Mesenteric fat pad (tissue), 1 donor: Measurements from ENCODE around the gene SLC6A18. TPM values are rescaled to one million over a fixed set of nuclear protein-coding genes. Genes with fewer than 3 reads are reported as not detected.

Experiments used
- DNase-seq: peaks from one replicate; pipeline ENCODE4 v3.0.0-alpha.2; 2020; ENCODE audit warnings: low spot score
- long read RNA-seq: library from polyadenylated mRNA; unstranded; transcript quantifications from one replicate; pipeline ENCODE4 v2.0.0, GENCODE V29; 2020
- total RNA-seq: library from RNA; stranded (reverse); fragmentation: NEBNext Ultra II Directional; extraction: Animal tissue kit (Norgen Biotek cat#: 25700); gene quantifications from one replicate; pipeline ENCODE4 v1.2.1, GENCODE V29; 2021
- donor health status: DM: yes; HTN: yes; CAD: no.

Gene SLC6A18
- total RNA-seq, result not detected
- long read RNA-seq, result 0 reads

- no peak for DNase-seq
Measured at GRCh38 chr5:1225081-1225480, at the start of gene SLC6A18. SLC6A18 (plus strand) TSS chr5:1225381; CDS start chr5:1225478, 97 bp downstream.

DNA sequence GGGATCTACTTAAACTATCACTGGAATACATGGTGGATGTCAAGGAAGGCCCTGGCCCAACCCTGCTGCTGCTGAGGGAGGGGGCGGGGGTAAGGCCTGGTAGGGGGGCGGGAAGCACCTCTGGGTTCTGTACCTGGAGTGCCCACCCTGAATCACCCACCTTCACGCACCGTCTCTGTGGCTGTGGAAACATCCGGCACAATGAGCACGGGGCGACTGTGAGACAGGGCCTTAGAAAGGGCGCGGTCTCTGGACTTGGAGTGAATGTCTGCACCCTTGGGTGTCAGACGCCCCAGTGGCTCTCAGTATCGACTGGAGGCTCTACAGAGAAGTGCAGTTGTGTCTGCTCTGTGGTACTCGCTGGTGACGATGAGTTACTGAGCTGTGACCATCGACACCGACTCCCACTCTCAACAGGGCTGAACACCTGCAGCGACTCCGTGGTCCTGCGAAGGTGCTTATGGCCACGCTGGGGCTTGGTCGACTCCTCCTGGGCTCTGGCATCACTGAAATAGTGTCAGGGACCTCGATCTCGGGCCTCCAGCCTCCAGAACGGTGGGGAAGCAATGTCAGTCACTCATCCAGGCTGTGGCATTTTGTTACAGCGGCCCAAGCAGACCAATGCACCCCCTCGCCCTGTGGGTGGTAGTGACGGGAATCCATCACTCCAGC, 49.2 kb upstream of the SLC6A18 start:
- DNase-seq, result peak; percentile 82

- DNase-seq, result peak; percentile 88
Measured at GRCh38 chr5:1176473-1177391, 48.4 kb upstream of the SLC6A18 start.

DNA sequence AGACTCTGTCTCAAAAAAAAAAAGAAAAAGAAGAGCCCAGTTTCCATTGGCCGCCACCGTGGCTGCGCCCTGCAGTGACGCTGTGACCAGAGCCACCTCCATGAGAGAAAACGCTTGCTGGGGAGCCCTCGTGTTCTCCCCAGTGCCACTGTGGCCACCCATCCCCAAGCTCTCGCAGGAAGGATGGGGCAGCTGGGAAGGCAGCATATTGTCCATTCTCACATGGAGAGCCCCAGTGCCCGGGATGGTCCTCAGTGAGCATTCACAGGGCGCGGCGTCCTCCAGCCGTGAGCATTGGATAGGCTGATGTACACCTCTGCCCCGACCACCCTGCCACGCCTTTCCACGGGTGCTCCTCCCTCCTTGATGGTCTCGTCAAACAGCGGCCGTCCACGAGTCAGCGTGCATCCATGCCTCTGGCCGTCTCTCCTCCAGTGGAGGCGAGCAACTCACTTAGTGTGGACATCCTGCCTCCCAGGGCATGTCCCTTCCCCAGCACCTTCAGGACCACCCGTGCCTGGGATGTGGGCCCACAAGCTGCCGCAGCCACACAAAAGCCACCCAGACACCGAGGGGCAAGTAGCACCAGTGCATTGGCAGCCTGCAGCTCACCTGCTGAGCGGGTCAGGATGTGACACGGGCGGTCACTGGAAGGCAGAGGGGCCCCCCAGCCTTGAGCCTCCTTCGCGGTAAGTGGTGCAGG, 47.2 kb upstream of the SLC6A18 start:
- DNase-seq, result peak; percentile 77

GRCh38 chr5:1178529-1179382, 46.4 kb upstream of the SLC6A18 start:
- no peak for DNase-seq

DNA sequence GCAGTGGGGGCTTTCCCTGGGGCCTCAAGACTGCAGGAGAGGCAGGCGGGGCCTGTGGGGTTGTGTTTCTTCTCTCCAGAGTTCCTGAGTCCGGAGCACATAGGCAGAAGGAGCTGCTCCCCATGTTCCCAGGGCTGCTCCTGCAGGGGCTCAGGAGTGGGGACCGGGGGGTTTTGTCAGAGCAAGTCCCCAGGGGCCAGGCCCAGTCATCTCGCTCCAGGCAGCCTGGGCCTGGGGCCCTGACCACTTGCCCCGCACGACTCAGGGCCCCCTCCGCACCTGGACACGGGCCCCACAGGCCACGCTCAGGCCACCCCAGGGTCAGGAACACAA, 45.8 kb upstream of the SLC6A18 start:
- no peak for DNase-seq

DNA sequence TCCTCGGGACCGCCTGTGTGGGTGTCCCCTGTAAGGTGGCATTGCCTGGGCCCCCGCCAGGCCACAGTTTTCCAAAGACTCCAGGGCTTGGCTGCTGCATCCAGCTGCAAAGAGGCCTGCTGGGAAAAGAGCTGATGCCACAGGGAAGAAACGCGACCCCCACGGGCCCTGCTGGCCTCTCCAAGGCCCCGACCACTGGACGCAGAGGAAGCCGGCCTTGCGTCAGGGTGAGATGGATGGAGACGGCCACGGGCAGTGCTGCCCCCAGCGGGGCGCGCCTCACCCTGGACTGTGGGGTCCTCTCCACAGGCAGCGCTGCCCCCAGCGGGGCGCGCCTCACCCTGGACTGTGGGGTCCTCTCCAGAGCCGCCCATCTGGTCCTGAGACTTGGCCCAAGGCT, 45.1 kb upstream of the SLC6A18 start:
- no peak for DNase-seq

GRCh38 chr5:1180841-1181271, 44.3 kb upstream of the SLC6A18 start:
- DNase-seq, result peak; percentile 88

GRCh38 chr5:1181451-1182359, 43.5 kb upstream of the SLC6A18 start:
- peak; percentile 84 for DNase-seq

DNA sequence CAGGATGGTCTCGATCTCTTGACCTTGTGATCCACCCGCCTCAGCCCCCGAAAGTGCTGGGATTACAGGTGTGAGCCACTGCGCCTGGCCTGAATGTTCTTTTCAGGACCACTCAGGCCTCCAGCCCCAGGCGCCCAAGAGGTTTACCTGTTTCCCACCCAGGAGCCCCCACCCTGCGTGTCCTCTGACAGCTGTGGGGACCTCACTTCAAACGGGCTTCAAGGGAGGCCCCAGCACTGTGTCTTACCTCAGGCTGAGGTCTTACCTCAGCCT, 42.9 kb upstream of the SLC6A18 start:
- no peak for DNase-seq

GRCh38 chr5:1182633-1183423, 42.4 kb upstream of the SLC6A18 start:
- peak; percentile 85 for DNase-seq

DNA sequence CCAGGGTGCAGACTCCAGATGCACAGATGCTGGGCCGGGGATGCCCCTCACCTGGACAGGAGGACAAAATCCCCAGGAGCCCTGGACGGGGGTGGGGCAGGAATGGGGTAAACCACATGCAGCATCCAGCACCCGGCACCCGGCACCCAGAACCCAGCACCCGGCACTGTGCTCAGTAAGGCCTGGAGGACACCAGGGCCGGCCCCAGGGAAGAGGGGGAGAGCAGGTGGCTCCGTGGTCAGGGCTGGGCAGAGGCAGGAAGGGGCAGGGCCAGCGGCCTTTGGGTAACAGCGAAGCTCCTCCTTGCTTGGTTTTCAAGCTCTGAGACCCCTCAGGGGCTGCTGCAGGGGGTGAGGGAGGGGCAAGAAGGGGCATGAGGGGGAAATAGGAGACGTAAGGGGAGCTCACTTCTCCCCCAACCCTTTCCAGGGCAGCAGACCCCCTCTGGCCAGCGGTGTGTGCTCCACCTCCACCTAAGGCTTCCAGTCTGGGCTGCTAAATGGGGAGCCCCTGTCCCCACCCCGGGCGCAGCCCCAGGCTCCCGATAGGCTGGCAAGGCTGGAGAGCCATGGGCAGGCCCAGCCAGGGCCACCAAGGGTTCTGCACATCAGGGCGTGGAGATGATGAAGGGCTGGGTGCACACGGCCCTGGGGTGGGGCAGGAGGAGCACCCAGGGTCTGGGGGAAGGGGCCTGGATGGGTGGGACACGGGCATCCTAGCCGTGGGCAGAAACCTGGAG, 41.6 kb upstream of the SLC6A18 start:
- peak; percentile 88 for DNase-seq

DNA sequence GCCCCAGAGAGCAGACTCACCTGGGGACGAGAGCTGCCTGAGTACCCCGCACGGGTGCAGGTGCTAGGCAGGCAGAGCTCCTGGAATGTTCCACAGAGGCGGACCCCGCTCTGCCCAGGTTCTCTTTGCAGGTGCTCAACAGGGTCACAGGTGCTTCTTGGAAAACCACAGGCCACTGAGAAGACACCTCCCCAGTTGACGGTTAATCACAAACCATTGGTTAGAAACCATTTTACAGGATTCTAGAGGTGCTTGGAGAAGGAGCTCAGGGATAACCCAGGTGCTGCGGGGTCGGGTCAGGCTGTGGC, 41.1 kb upstream of the SLC6A18 start:
- no peak for DNase-seq

DNA sequence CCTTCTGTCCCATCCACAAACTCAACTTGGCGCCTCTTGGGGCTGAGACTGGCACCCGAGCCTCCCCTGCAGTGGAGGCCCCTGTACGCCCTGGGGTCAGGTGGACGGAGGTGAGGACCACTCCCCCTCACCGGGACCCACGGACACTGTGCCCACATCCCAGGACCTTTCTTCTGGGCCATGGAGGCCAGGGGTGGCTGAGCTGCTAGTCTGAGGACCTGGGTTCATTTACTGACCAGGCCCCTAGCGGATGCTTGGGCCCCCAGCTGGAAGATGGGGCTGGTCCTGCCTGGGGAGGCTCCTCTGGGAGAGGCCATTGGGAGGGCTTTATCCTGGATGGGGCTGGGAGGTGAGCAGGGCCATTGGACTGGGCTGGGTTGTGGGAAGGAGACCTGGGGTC, 40.7 kb upstream of the SLC6A18 start:
- peak; percentile 71 for DNase-seq

- no peak for DNase-seq
Measured at GRCh38 chr5:1185038-1185627, 40.0 kb upstream of the SLC6A18 start.

DNA sequence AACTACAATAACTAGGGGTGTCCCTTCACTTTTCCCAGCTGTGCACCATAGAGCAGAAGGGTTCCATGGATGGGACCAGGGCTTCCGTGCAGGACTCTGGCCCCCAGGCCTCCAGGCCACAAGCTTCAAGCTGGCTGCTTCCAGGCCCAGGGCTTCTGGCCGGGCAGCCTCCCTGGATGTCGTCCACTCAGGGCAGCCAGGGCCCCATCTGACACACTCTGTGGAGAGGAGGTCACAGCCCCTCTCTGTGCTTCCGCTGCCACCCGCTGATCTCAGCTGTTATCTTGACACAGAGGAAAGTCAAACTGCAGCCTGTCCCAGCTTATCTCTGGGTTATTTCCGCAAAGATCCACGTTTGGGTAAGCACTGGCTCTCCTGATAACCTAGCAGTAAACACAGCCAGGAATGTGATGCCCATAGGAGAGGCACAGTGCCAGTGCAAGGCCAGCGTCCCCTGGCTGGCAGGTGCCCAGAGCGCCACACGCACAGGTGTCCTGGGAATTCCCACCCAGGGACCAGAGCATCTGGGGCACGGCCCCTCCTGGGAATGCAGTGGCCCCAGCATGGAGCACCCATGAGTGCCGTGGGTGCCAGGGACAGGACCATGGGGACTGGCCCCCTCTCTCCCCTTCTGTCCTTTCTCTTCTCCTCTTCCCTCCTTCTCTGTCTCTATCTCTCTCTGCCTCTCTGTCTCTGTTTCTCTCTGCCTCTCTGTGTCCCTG, 39.4 kb upstream of the SLC6A18 start:
- DNase-seq, result peak; percentile 83

DNA sequence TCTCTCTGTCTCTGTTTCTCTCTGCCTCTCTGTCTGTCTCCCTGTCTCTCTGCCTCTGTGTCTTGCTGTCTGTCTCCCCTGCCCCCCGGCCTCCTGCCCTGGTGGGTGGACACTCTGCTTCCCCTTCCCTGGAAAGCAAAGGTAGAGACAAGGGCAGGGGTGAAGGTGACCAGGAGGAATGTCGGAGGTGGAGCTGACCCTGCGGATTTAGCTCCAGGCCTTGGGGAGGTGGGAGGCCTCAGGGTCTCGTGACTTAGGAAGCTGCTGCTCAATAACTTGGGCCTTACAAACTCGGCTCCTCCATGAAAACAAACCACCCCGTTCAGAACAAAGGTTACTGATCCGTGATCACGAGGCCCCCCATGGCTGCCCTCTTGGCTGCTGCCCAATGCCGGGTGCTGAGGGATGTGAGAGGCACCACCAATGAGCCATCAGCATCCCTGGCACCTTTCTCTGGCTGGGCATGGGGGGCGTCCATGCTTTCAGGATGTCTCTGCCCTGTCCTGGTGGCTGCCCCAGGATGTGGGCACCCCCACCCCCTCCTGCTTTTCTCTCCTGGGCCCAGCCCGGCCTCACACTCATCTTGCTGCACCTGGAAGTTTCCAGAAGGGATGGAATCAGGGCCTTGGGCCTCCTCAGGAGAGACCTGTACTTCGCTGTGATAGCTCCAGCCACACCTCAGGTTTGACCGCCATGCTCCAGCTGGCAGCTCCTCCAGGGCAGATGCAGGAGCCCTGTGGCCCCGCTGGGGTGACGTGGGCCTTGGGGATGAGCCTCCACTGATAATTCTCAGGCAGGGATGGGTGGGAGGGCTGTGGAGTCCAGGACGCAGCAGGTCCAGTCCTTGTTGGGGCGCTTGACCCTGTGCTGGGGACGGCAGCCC, 38.6 kb upstream of the SLC6A18 start:
- peak; percentile 62 for DNase-seq
